H9 (cell line): ENCODE results near the gene KLHDC7B. TPM values are rescaled to one million over a fixed set of nuclear protein-coding genes. Genes with fewer than 3 reads are reported as not detected.

Source experiments
- DNase-seq: peaks from one replicate; pipeline ENCODE4 v3.0.0-alpha.2; 2017
- H2AFZ ChIP-seq: one replicate; pipeline ENCODE4 v1.6.1; 2013; ENCODE audit warnings: mild to moderate bottlenecking, low read length, control low read depth, moderate library complexity
- H2AK5ac ChIP-seq: 2 replicates; pipeline ENCODE4 v1.6.1; 2013; ENCODE audit warnings: low read length, control low read depth, mixed read lengths; ENCODE audit not compliant: insufficient read length
- H2BK120ac ChIP-seq: one replicate; pipeline ENCODE4 v1.6.1; 2013; ENCODE audit warnings: low read depth, mild to moderate bottlenecking, low read length, control low read depth, inconsistent platforms; ENCODE audit not compliant: poor library complexity, severe bottlenecking
- H2BK12ac ChIP-seq: 2 replicates; pipeline ENCODE4 v1.6.1; 2013; ENCODE audit warnings: low read length, control low read depth, mixed read lengths, low read depth; ENCODE audit not compliant: insufficient read length
- H2BK15ac ChIP-seq: 2 replicates; pipeline ENCODE4 v1.6.1; 2013; ENCODE audit warnings: low read depth, low read length, control low read depth
- H2BK20ac ChIP-seq: one replicate; pipeline ENCODE4 v1.6.1; 2013; ENCODE audit warnings: low read depth, mild to moderate bottlenecking, low read length, control low read depth, inconsistent platforms; ENCODE audit not compliant: poor library complexity, severe bottlenecking
- H2BK5ac ChIP-seq: 2 replicates; pipeline ENCODE4 v1.6.1; 2013; ENCODE audit warnings: low read length, control low read depth, mixed read lengths; ENCODE audit not compliant: insufficient read length
- H3K14ac ChIP-seq: 2 replicates; pipeline ENCODE4 v1.6.1; 2013; ENCODE audit warnings: low read length, control low read depth; ENCODE audit not compliant: insufficient read depth
- H3K18ac ChIP-seq: 2 replicates; pipeline ENCODE4 v1.6.1; 2013; ENCODE audit warnings: low read depth, mild to moderate bottlenecking, mixed read lengths, low read length, control low read depth; ENCODE audit not compliant: insufficient read length
- H3K23ac ChIP-seq: 2 replicates; pipeline ENCODE4 v1.6.1; 2013; ENCODE audit warnings: low read length, control low read depth, mixed read lengths, low read depth; ENCODE audit not compliant: insufficient read length
- H3K23me2 ChIP-seq: 2 replicates; pipeline ENCODE4 v1.6.1; 2013; ENCODE audit warnings: low read depth, mild to moderate bottlenecking, mixed read lengths, low read length, control low read depth; ENCODE audit not compliant: insufficient read length, poor library complexity, severe bottlenecking
- H3K27ac ChIP-seq: 2 replicates; pipeline ENCODE4 v1.5.1; 2013; ENCODE audit warnings: low read length, control low read depth, mixed read lengths, low read depth; ENCODE audit not compliant: insufficient read length
- H3K27me3 ChIP-seq: 2 replicates; pipeline ENCODE4 v1.6.1; 2013; ENCODE audit warnings: low read length, control low read depth, inconsistent platforms; ENCODE audit not compliant: insufficient read depth
- H3K4ac ChIP-seq: 2 replicates; pipeline ENCODE4 v1.6.1; 2013; ENCODE audit warnings: low read depth, mild to moderate bottlenecking, control low read depth, inconsistent platforms, low read length, moderate library complexity
- H3K4me1 ChIP-seq: 2 replicates; pipeline ENCODE4 v1.6.1; 2013; ENCODE audit warnings: low read length, control low read depth, inconsistent platforms; ENCODE audit not compliant: insufficient read depth
- H3K4me2 ChIP-seq: 2 replicates; pipeline ENCODE4 v1.6.1; 2013; ENCODE audit warnings: low read length, control low read depth, mixed read lengths; ENCODE audit not compliant: insufficient read length, insufficient read depth
- H3K56ac ChIP-seq: 2 replicates; pipeline ENCODE4 v1.6.1; 2013; ENCODE audit warnings: low read depth, mild to moderate bottlenecking, mixed read lengths, low read length, control low read depth; ENCODE audit not compliant: insufficient read length
- H3K79me1 ChIP-seq: 2 replicates; pipeline ENCODE4 v1.6.1; 2013; ENCODE audit warnings: low read depth, mild to moderate bottlenecking, moderate library complexity, low read length, control low read depth, inconsistent platforms; ENCODE audit not compliant: insufficient read depth, poor library complexity, severe bottlenecking
- H3K79me2 ChIP-seq: 2 replicates; pipeline ENCODE4 v1.6.1; 2013; ENCODE audit warnings: low read length, control low read depth, inconsistent platforms; ENCODE audit not compliant: insufficient read depth
- H3K9ac ChIP-seq: 2 replicates; pipeline ENCODE4 v1.6.1; 2013; ENCODE audit warnings: low read length, control low read depth, mixed read lengths; ENCODE audit not compliant: insufficient read length; ENCODE audit errors: extremely low read depth
- H3K9me3 ChIP-seq: one replicate; pipeline ENCODE4 v1.6.1; 2013; ENCODE audit warnings: low read depth, low read length, inconsistent platforms; ENCODE audit not compliant: control insufficient read depth
- H3T11ph ChIP-seq: one replicate; pipeline ENCODE4 v1.6.1; 2013; ENCODE audit warnings: mild to moderate bottlenecking, low read length, control low read depth, inconsistent platforms
- H4K20me1 ChIP-seq: one replicate; pipeline ENCODE4 v1.6.1; 2013; ENCODE audit not compliant: control insufficient read depth, insufficient read length, insufficient read depth
- H4K5ac ChIP-seq: 2 replicates; pipeline ENCODE4 v1.6.1; 2013; ENCODE audit warnings: low read depth, mild to moderate bottlenecking, mixed read lengths, low read length, control low read depth; ENCODE audit not compliant: insufficient read length
- H4K8ac ChIP-seq: replicated peaks from 2 replicates; pipeline ENCODE4 v1.6.1; 2013; ENCODE audit warnings: low read length, control low read depth, mixed read lengths, low read depth; ENCODE audit not compliant: insufficient read length
- H4K91ac ChIP-seq: 2 replicates; pipeline ENCODE4 v1.6.1; 2013; ENCODE audit warnings: low read depth, mild to moderate bottlenecking, moderate library complexity, mixed read lengths, low read length, control low read depth; ENCODE audit not compliant: insufficient read length
- H3K27ac Mint-ChIP-seq, 3 experiments: 2 replicates in 2 of 3; 3 replicates in 1 of 3; pipeline ENCODE4 v1.8.0; 2020 to 2021; ENCODE audit warnings: mixed read lengths in 3 of 3, mild to moderate bottlenecking in 1 of 3, moderate library complexity in 1 of 3
- H3K27me3 Mint-ChIP-seq: 2 replicates; pipeline ENCODE4 v1.8.0; 2021; ENCODE audit warnings: low read depth, mild to moderate bottlenecking, moderate library complexity, mixed read lengths
- H3K36me3 Mint-ChIP-seq, 3 experiments: 2 replicates in 2 of 3; 3 replicates in 1 of 3; pipeline ENCODE4 v1.8.0; 2020 to 2021; ENCODE audit warnings: low read depth in 3 of 3, mixed read lengths in 3 of 3; ENCODE audit not compliant: insufficient read depth in 1 of 3
- H3K4me1 Mint-ChIP-seq, 2 experiments: 2 replicates each; pipeline ENCODE4 v1.8.0; 2020; ENCODE audit warnings: mixed read lengths in 2 of 2
- H3K4me3 Mint-ChIP-seq, 2 experiments: 2 replicates in 1 of 2; 3 replicates in 1 of 2; pipeline ENCODE4 v1.8.0; 2020 to 2021; ENCODE audit warnings: mild to moderate bottlenecking in 2 of 2, mixed read lengths in 2 of 2, moderate library complexity in 1 of 2
- H3K9me3 Mint-ChIP-seq, 2 experiments: 2 replicates in 1 of 2; 3 replicates in 1 of 2; pipeline ENCODE4 v1.8.0; 2020; ENCODE audit warnings: mild to moderate bottlenecking in 2 of 2, mixed read lengths in 2 of 2, moderate library complexity in 1 of 2
- CTCF ChIP-seq: fragments of 200-600 bp; sonication (generic); conservative IDR thresholded peaks from 3 replicates; pipeline ENCODE4 v1.8.0; 2021; ENCODE audit warnings: antibody characterized with exemption, mild to moderate bottlenecking
- WGBS: extraction: QIAGEN DNeasy Blood & Tissue Kit; methylation state at CpG from one replicate; pipeline ENCODE4 v1.1.7; 2013; ENCODE audit warnings: missing lambda C conversion rate, low lambda C conversion rate, mixed read lengths; ENCODE audit not compliant: insufficient read length; ENCODE audit errors: extremely low coverage; 5-methylcytosine and 5-hydroxymethylcytosine counted together
- total RNA-seq: library from RNA; stranded (reverse); gene quantifications from 2 replicates; pipeline ENCODE4 v1.2.1, GENCODE V29; 2021

KLHDC7B gene
- total RNA-seq, 1 experiment from 2014 or later = not detected

GRCh38 chr22:50583294-50583861, 37.7 kb downstream of the KLHDC7B start:
- no peak overlapping the region for H2AFZ ChIP-seq
- peaks cover 4 to 18% (median 14%) of the 10 kb centered on the region in 3 experiments; a peak in 6 of 7 replicates for H3K36me3 Mint-ChIP-seq

More at GRCh38 chr22:50583294-50583861, 37.7 kb downstream of the KLHDC7B start:
- Histone ChIP-seq H3K27ac (no peak overlapping the region), H3K79me2 (no peaks in the 10 kb centered on the region), H4K20me1 (no peaks in the 10 kb centered on the region), H3K4me1 (peaks cover 2% of the 10 kb centered on the region; the same call in 1 of the 2 replicates), H3K23ac (no peak overlapping the region), H3K56ac (no peak overlapping the region), H4K8ac (no peak overlapping the region), H4K91ac (no peak overlapping the region), H3K23me2 (no peaks in the 10 kb centered on the region), H2BK120ac (no peak overlapping the region), H3K27me3 (no peaks in the 10 kb centered on the region), H3K4me2 (peak overlapping the region; percentile 93), H3K18ac (no peak overlapping the region), H3K14ac (no peak overlapping the region; the same call in 1 of the 2 replicates), H2BK20ac (no peak overlapping the region), H3K79me1 (peaks cover 4% of the 10 kb centered on the region), H2BK5ac (no peak overlapping the region), H4K5ac (no peak overlapping the region), H3T11ph (no peak overlapping the region), H2BK12ac (no peak overlapping the region), H2BK15ac (no peak overlapping the region), H3K9me3 (no peaks in the 10 kb centered on the region), H2AK5ac (no peak overlapping the region), H3K4ac (no peak overlapping the region), H3K9ac (peak overlapping the region; percentile 71)
- TF ChIP-seq CTCF = no peak
- H3K27me3 Mint-ChIP-seq = peaks cover 6% of the 10 kb centered on the region
- H3K9me3 Mint-ChIP-seq = no peaks in the 10 kb centered on the region
- no CpG with 5 or more reads among the region's 37 CpGs for WGBS
- peaks cover 14 to 23% of the 10 kb centered on the region in 2 experiments for H3K4me1 Mint-ChIP-seq
- no peak for DNase-seq
- peak overlapping the region; percentile 80 to 89 for H3K4me3 Mint-ChIP-seq
- H3K27ac Mint-ChIP-seq = peak overlapping the region in 2 of 3 experiments; percentile 48 to 78; a peak in 3 of 7 replicates
